Neuronal stem cell (in vitro differentiated cells): ENCODE measurements around the gene BCR.
A peak's percentile ranks its signal among the peaks of the same experiment; 100 is the strongest.

Source experiments
- DNase-seq: peaks from one replicate; pipeline ENCODE4 v3.0.0-alpha.2; 2013; ENCODE audit warnings: low spot score
- H2AFZ ChIP-seq: one replicate; pipeline ENCODE4 v1.6.1; 2013; ENCODE audit warnings: mild to moderate bottlenecking, low read length, inconsistent platforms
- H2AK5ac ChIP-seq: 2 replicates; pipeline ENCODE4 v1.6.1; 2013; ENCODE audit warnings: low read depth, mild to moderate bottlenecking, inconsistent platforms, low read length, moderate library complexity, mixed read lengths
- H2BK120ac ChIP-seq: 2 replicates; pipeline ENCODE4 v1.6.1; 2013; ENCODE audit warnings: low read depth, mild to moderate bottlenecking, inconsistent platforms, low read length, moderate library complexity, mixed read lengths
- H2BK12ac ChIP-seq: one replicate; pipeline ENCODE4 v1.6.1; 2013; ENCODE audit warnings: low read length, inconsistent platforms
- H2BK15ac ChIP-seq: 2 replicates; pipeline ENCODE4 v1.6.1; 2013; ENCODE audit warnings: mild to moderate bottlenecking, low read length, inconsistent platforms, mixed read lengths
- H2BK5ac ChIP-seq: one replicate; pipeline ENCODE4 v1.6.1; 2013; ENCODE audit warnings: inconsistent platforms, mild to moderate bottlenecking, low read length, moderate library complexity
- H3K14ac ChIP-seq: one replicate; pipeline ENCODE4 v1.6.1; 2013; ENCODE audit warnings: low read length, inconsistent platforms
- H3K18ac ChIP-seq: 2 replicates; pipeline ENCODE4 v1.6.1; 2013; ENCODE audit warnings: low read length, inconsistent platforms
- H3K23ac ChIP-seq: 2 replicates; pipeline ENCODE4 v1.6.1; 2013; ENCODE audit warnings: low read depth, mild to moderate bottlenecking, mixed read lengths, low read length, inconsistent platforms; ENCODE audit not compliant: poor library complexity
- H3K27ac ChIP-seq: replicated peaks from 3 replicates; pipeline ENCODE4 v1.5.1; 2013; ENCODE audit warnings: low read length, inconsistent platforms
- H3K27me3 ChIP-seq, 3 experiments: 2 replicates each; pipeline ENCODE4 v1.6.1; 2013; ENCODE audit warnings: low read length in 3 of 3, mild to moderate bottlenecking in 2 of 3, inconsistent platforms in 1 of 3, low read depth in 1 of 3, mixed read lengths in 1 of 3, moderate library complexity in 1 of 3; ENCODE audit not compliant: control insufficient read depth in 3 of 3, insufficient read depth in 3 of 3
- H3K36me3 ChIP-seq, 2 donors: replicated peaks in 1 of 2; 2 replicates each; pipeline ENCODE4 v1.6.1; 2013; ENCODE audit warnings: low read length in 2 of 2; ENCODE audit not compliant: control insufficient read depth in 2 of 2, insufficient read depth in 2 of 2
- H3K4ac ChIP-seq: 2 replicates; pipeline ENCODE4 v1.6.1; 2013; ENCODE audit warnings: inconsistent platforms, mild to moderate bottlenecking, low read length, moderate library complexity
- H3K4me1 ChIP-seq, 2 donors: 1 replicate in 1 of 2; 2 replicates in 1 of 2; pipeline ENCODE4 v1.6.1; 2013; ENCODE audit warnings: low read length in 2 of 2, low read depth in 1 of 2; ENCODE audit not compliant: control insufficient read depth in 2 of 2, insufficient read depth in 1 of 2
- H3K4me2 ChIP-seq: one replicate; pipeline ENCODE4 v1.6.1; 2013; ENCODE audit warnings: mild to moderate bottlenecking, low read length, inconsistent platforms; ENCODE audit not compliant: insufficient read depth, poor library complexity, severe bottlenecking
- H3K4me3 ChIP-seq, 2 donors: 2 replicates each; pipeline ENCODE4 v1.5.1; 2013; ENCODE audit warnings: low read length in 2 of 2, mild to moderate bottlenecking in 2 of 2, inconsistent platforms in 1 of 2, moderate library complexity in 1 of 2
- H3K79me1 ChIP-seq: one replicate; pipeline ENCODE4 v1.6.1; 2013; ENCODE audit warnings: low read depth, mild to moderate bottlenecking, inconsistent platforms, low read length, moderate library complexity
- H3K9ac ChIP-seq: one replicate; pipeline ENCODE4 v1.6.1; 2013; ENCODE audit warnings: mild to moderate bottlenecking, low read depth, low read length, inconsistent platforms; ENCODE audit not compliant: poor library complexity
- H3K9me3 ChIP-seq, 2 donors: replicated peaks in 1 of 2; 2 replicates each; pipeline versions ENCODE3 to v1.6.1; 2013; ENCODE audit warnings: low read length in 2 of 2, mild to moderate bottlenecking in 2 of 2, inconsistent platforms in 1 of 2, low read depth in 1 of 2, mixed read lengths in 1 of 2, moderate library complexity in 1 of 2; ENCODE audit not compliant: control insufficient read depth in 2 of 2, insufficient read depth in 1 of 2
- H4K8ac ChIP-seq: one replicate; pipeline ENCODE4 v1.6.1; 2013; ENCODE audit warnings: low read depth, mild to moderate bottlenecking, inconsistent platforms, low read length, moderate library complexity
- H4K91ac ChIP-seq: one replicate; pipeline ENCODE4 v1.6.1; 2013; ENCODE audit warnings: low read length, low read depth, mild to moderate bottlenecking, inconsistent platforms; ENCODE audit not compliant: poor library complexity
- WGBS, 2 donors: extraction: QIAGEN DNeasy Blood & Tissue Kit; methylation state at CpG; one replicate each; pipeline ENCODE4 v1.1.7; 2013; ENCODE audit warnings: missing lambda C conversion rate in 2 of 2, mixed read lengths in 1 of 2; ENCODE audit not compliant: insufficient read length in 2 of 2, insufficient replicate concordance in 1 of 2; ENCODE audit errors: extremely low coverage in 2 of 2; 5-methylcytosine and 5-hydroxymethylcytosine counted together

Gene BCR

GRCh38 chr22:23289851-23290724, 109.8 kb downstream of the BCR start:
- Histone ChIP-seq H4K91ac (no peak overlapping the region), H3K23ac (peak overlapping the region; percentile 35), H3K4ac (no peak overlapping the region), H3K14ac (no peak overlapping the region), H3K27me3 (no peaks in the 10 kb centered on the region), H2BK120ac (no peak overlapping the region), H3K79me1 (peaks cover 4% of the 10 kb centered on the region), H4K8ac (no peak overlapping the region), H3K36me3 (peaks cover 38 to 96% of the 10 kb centered on the region in 2 donors), H3K4me1 (peaks cover 0 to 3% of the 10 kb centered on the region in 2 donors), H3K9me3 (no peaks in the 10 kb centered on the region), H2BK15ac (no peak overlapping the region), H3K4me3 (no peak overlapping the region), H2AFZ (no peak overlapping the region), H3K4me2 (no peak overlapping the region), H2BK12ac (no peak overlapping the region), H3K9ac (no peak overlapping the region), H2BK5ac (no peak overlapping the region), H2AK5ac (no peak overlapping the region), H3K18ac (no peak overlapping the region), H3K27ac (no peak overlapping the region)
- no CpG with 5 or more reads among the region's 18 CpGs for WGBS, 2 donors
- peak; percentile 64 for DNase-seq

DNA sequence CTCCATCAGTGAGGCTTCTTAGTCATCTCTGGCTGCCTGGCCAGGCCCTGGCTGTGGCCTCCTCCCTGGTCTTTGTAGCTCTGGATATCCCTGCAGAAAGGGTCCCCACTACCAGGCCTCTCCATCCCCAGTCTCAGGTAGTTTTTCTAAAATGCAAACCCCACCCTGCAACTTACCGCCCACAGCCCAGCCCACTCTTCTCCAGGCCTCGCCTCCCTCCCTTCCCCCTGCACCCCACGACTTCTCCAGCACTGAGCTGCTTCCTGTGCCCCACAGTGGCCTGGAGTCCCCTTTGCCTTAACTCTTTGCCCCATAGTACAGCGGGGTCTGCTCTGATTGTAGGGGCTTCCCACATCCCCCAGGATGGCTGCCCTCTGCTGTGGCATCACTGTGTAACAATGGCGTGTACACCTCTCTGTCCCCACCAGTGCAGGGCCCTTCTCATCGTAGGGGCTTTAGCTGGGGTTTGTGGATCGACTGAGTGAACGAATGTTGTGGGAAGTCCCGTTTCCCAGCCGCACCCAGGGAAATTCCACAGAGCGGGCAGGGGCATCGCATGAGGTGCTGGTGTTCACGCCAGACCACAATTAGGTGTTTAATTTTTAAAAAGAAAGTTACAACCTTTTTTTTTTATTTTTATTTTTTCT, 111.6 kb downstream of the BCR start:
- H3K23ac ChIP-seq = peak overlapping the region; percentile 27
- H3K9me3 ChIP-seq = no peaks in the 10 kb centered on the region
- no peak overlapping the region for H4K8ac ChIP-seq
- peaks cover 0 to 3% of the 10 kb centered on the region in 2 donors for H3K4me1 ChIP-seq
- H2BK120ac ChIP-seq = no peak overlapping the region
- H3K14ac ChIP-seq = no peak overlapping the region
- DNase-seq = no peak
- no peak overlapping the region for H3K4me2 ChIP-seq
- no peaks in the 10 kb centered on the region for H3K27me3 ChIP-seq
- H2AFZ ChIP-seq = no peak overlapping the region
- H3K79me1 ChIP-seq = peaks cover 4% of the 10 kb centered on the region
- H2BK15ac ChIP-seq = no peak overlapping the region
- no peak overlapping the region for H2AK5ac ChIP-seq
- peak overlapping the region; percentile 45 for H3K18ac ChIP-seq
- H3K27ac ChIP-seq = no peak overlapping the region
- no peak overlapping the region for H3K9ac ChIP-seq
- no peak overlapping the region for H2BK12ac ChIP-seq
- no peak overlapping the region for H2BK5ac ChIP-seq
- H3K36me3 ChIP-seq = peaks cover 38 to 93% of the 10 kb centered on the region in 2 donors
- no CpG with 5 or more reads among the region's 13 CpGs for WGBS, 2 donors
- H3K4ac ChIP-seq = no peak overlapping the region
- no peak overlapping the region for H4K91ac ChIP-seq
- no peak overlapping the region for H3K4me3 ChIP-seq

GRCh38 chr22:23292453-23293350, 112.4 kb downstream of the BCR start:
- Histone ChIP-seq H3K9ac (no peak overlapping the region), H3K79me1 (peaks cover 4% of the 10 kb centered on the region), H3K4me3 (peak overlapping the region in 1 of 2 donors; percentile 44), H3K4me1 (peaks cover 0 to 3% of the 10 kb centered on the region in 2 donors), H4K8ac (no peak overlapping the region), H2AK5ac (no peak overlapping the region), H2BK120ac (no peak overlapping the region), H2AFZ (no peak overlapping the region), H3K23ac (no peak overlapping the region), H3K14ac (no peak overlapping the region), H3K36me3 (peaks cover 39 to 93% of the 10 kb centered on the region in 2 donors), H3K4ac (no peak overlapping the region), H4K91ac (no peak overlapping the region), H3K27me3 (no peaks in the 10 kb centered on the region), H2BK12ac (no peak overlapping the region), H2BK5ac (no peak overlapping the region), H3K18ac (no peak overlapping the region), H3K9me3 (no peaks in the 10 kb centered on the region), H2BK15ac (no peak overlapping the region), H3K4me2 (peak overlapping the region; percentile 4), H3K27ac (no peak overlapping the region)
- WGBS, 2 donors = no CpG with 5 or more reads among the region's 17 CpGs
- DNase-seq = no peak
